HepG2 (cell line): ENCODE data around the gene AGER. TPM values are rescaled to one million over a fixed set of nuclear protein-coding genes. Genes with fewer than 3 reads are reported as not detected.

ENCODE experiments used
- BCL6 ChIP-seq: IDR thresholded peaks from 2 replicates; pipeline ENCODE4 v1.6.1; 2016; ENCODE audit warnings: missing genetic modification reagents, missing compliant biosample characterization
- CBX5 ChIP-seq: sonication (generic); formaldehyde crosslinking; IDR thresholded peaks from 2 replicates; pipeline ENCODE4 v1.4.0; 2020; ENCODE audit warnings: missing genetic modification reagents, borderline replicate concordance
- FIP1L1 ChIP-seq: fragments of 200-400 bp; formaldehyde crosslinking; IDR thresholded peaks from 2 replicates; pipeline ENCODE4 v1.6.1; 2018; ENCODE audit warnings: low read depth, mild to moderate bottlenecking, low read length, moderate library complexity, borderline replicate concordance; ENCODE audit not compliant: insufficient read depth
- GTF2F1 ChIP-seq: fragments of 150-350 bp; IDR thresholded peaks from 2 replicates; pipeline ENCODE4 v1.6.1; 2014; ENCODE audit warnings: low read length
- HDAC6 ChIP-seq: fragments of 200-600 bp; sonication (generic); IDR thresholded peaks from 2 replicates; pipeline ENCODE4 v1.7.0; 2017; ENCODE audit warnings: mild to moderate bottlenecking, antibody characterized with exemption, low read length, low read depth
- MEIS2 ChIP-seq: sonication (generic); formaldehyde crosslinking; IDR thresholded peaks from 2 replicates; pipeline ENCODE4 v1.9.0; 2021; ENCODE audit warnings: mild to moderate bottlenecking, missing genetic modification reagents
- MTF2 ChIP-seq: sonication (generic); formaldehyde crosslinking; IDR thresholded peaks from 2 replicates; pipeline ENCODE4 v1.5.0; 2020; ENCODE audit warnings: missing genetic modification reagents, borderline replicate concordance
- PHF5A ChIP-seq: IDR thresholded peaks from one replicate; pipeline ENCODE4 v1.6.1; 2018; ENCODE audit warnings: low read depth, missing genetic modification reagents; ENCODE audit not compliant: unreplicated experiment
- SRSF9 ChIP-seq: fragments of 200-400 bp; formaldehyde crosslinking; IDR thresholded peaks from 2 replicates; pipeline ENCODE4 v1.6.1; 2018; ENCODE audit warnings: borderline replicate concordance, mild to moderate bottlenecking, low read depth, low read length; ENCODE audit not compliant: insufficient read depth, poor library complexity, severe bottlenecking
- STAG1 ChIP-seq: sonication (generic); formaldehyde crosslinking; IDR thresholded peaks from 2 replicates; pipeline ENCODE4 v1.4.0; 2020; ENCODE audit warnings: missing genetic modification reagents
- ZNF136 ChIP-seq: sonication (generic); formaldehyde crosslinking; IDR thresholded peaks from 2 replicates; pipeline ENCODE4 v1.8.1; 2022; ENCODE audit warnings: low read depth, mild to moderate bottlenecking, moderate library complexity, missing genetic modification reagents
- ZNF251 ChIP-seq: sonication (generic); formaldehyde crosslinking; IDR thresholded peaks from 2 replicates; pipeline ENCODE4 v1.9.0; 2021; ENCODE audit warnings: mild to moderate bottlenecking, missing genetic modification reagents
- ZNF317 ChIP-seq: sonication (generic); formaldehyde crosslinking; IDR thresholded peaks from 2 replicates; pipeline ENCODE4 v1.5.0; 2020; ENCODE audit warnings: mild to moderate bottlenecking, missing genetic modification reagents
- ZNF343 ChIP-seq: sonication (generic); formaldehyde crosslinking; IDR thresholded peaks from 2 replicates; pipeline ENCODE4 v1.4.0; 2020; ENCODE audit warnings: mild to moderate bottlenecking, missing genetic modification reagents
- ZNF431 ChIP-seq: sonication (generic); formaldehyde crosslinking; IDR thresholded peaks from 2 replicates; pipeline ENCODE4 v1.9.0; 2022; ENCODE audit warnings: missing genetic modification reagents, low read depth, mild to moderate bottlenecking, borderline replicate concordance
- ZNF552 ChIP-seq: sonication (generic); formaldehyde crosslinking; IDR thresholded peaks from 2 replicates; pipeline ENCODE4 v1.9.0; 2022; ENCODE audit warnings: missing genetic modification reagents, mild to moderate bottlenecking, borderline replicate concordance
- ZNF589 ChIP-seq: sonication (generic); formaldehyde crosslinking; conservative IDR thresholded peaks from 2 replicates; pipeline ENCODE4 v1.8.0; 2022; ENCODE audit warnings: mild to moderate bottlenecking, moderate library complexity, missing genetic modification reagents
- ZNF703 ChIP-seq: sonication (generic); formaldehyde crosslinking; IDR thresholded peaks from 2 replicates; pipeline ENCODE4 v1.5.1; 2020; ENCODE audit warnings: missing genetic modification reagents, mild to moderate bottlenecking, moderate library complexity, borderline replicate concordance
- ZNF83 ChIP-seq: sonication (generic); formaldehyde crosslinking; IDR thresholded peaks from 2 replicates; pipeline ENCODE4 v1.4.0; 2020; ENCODE audit warnings: missing genetic modification reagents, mild to moderate bottlenecking, borderline replicate concordance
- ZSCAN12 ChIP-seq: sonication (generic); formaldehyde crosslinking; IDR thresholded peaks from 2 replicates; pipeline ENCODE4 v1.9.0; 2021; ENCODE audit warnings: mild to moderate bottlenecking, missing genetic modification reagents
- polyA plus RNA-seq, 8 experiments: library from polyadenylated mRNA; depleted of rRNA in 3 of 8; stranded (reverse) in 7 of 8; unstranded in 1 of 8; fragments of >200 nt; fragmentation: Illumina TruSeq in 4 of 8; extraction: Trizol in 4 of 8; gene quantifications; 2 replicates each; pipeline versions ENCODE4 v1.2.1 to v1.2.3, GENCODE V29; 2011 to 2016; ENCODE audit warnings: low read depth in 4 of 8, missing spikeins in 1 of 8, mixed read lengths in 1 of 8; ENCODE audit not compliant: insufficient read depth in 1 of 8
- total RNA-seq, 5 experiments: library from RNA; depleted of rRNA; stranded (reverse); fragments of >200 nt; fragmentation: Illumina TruSeq; extraction: Trizol; gene quantifications; 2 replicates each; pipeline ENCODE4 v1.2.3, GENCODE V29; 2016; ENCODE audit warnings: low read depth in 1 of 5
- TF ChIP-seq, protein P1 (sequence below): IDR thresholded peaks from 2 replicates; pipeline ENCODE4 v1.6.1; 2016; ENCODE audit warnings: low read depth, control low read depth
- TF ChIP-seq, protein P2 (sequence below): IDR thresholded peaks from 2 replicates; pipeline ENCODE4 v1.6.1; 2012; ENCODE audit warnings: inconsistent platforms
- TF ChIP-seq, protein P3 (sequence below): sonication (generic); formaldehyde crosslinking; IDR thresholded peaks from 2 replicates; pipeline ENCODE4 v1.5.0; 2020; ENCODE audit warnings: mild to moderate bottlenecking, missing genetic modification reagents
- TF ChIP-seq, protein P4 (sequence below): sonication (generic); formaldehyde crosslinking; IDR thresholded peaks from 2 replicates; pipeline ENCODE4 v1.4.0; 2020; ENCODE audit warnings: missing genetic modification reagents

The AGER gene
- total and polyA plus RNA-seq, 2 of the 13 experiments (the other 11 are each of a cell fraction or from before 2014, with no cell fraction given) = 1.9 to 5.1 TPM

DNA sequence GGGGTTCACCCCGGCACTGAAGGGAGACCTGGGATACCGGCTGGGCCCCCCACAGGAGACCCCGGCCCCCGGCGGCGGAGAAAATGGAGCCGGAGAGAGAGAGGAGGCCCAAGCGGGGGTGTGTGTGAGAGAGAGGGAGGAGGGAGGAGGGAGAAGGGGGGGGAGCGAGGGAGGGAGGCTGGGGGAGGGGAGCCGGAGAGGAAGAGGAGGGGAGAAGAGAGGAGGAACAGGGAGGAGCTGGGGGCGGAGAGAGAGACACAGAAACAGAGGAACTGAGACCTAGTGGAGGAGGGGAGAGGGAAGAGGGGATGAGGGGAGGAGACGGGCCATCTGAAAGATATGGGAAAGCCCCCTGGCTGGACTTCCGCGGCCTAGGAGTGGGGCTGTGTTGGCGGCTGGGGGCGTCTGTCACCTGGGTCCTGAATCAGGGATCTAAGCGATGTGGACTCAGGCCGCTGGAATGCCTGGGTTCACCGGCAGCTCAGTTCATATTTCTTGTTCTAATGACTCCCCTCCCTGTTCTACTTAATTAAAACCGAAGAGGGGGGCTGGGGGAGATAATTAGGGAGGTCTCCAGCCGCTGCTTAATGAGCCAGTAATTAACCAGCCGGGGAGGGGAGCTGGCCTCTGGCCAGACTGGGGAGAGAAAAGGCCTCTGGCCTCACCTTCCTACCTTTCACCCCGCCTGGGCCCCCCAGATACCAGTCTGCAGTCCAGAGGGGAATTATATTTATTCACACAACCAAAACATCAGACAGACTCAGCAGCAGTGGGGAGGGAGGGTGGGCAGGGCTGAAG is 6.2 kb upstream of the AGER start, which contains the start of gene PBX2 (continued):
- TF ChIP-seq ZNF136 (no peak), BCL6 (CRISPR knock-in tag) (no peak), SRSF9 (no peak), PHF5A (CRISPR knock-in tag) (no peak), CBX5 (CRISPR knock-in tag) (no peak), ZNF83 (CRISPR knock-in tag) (0 out of 2 replicates have a peak, but pooled peaks have one; percentile 35), ZNF251 (no peak), ZNF431 (CRISPR knock-in tag) (no peak), FIP1L1 (no peak), MEIS2 (CRISPR knock-in tag) (0 out of 2 replicates have a peak, but pooled peaks have one; percentile 29), GTF2F1 (no peak), ZNF343 (no peak), ZNF552 (CRISPR knock-in tag) (no peak), ZNF589 (no peak), HDAC6 (no peak), ZSCAN12 (no peak), MTF2 (CRISPR knock-in tag) (no peak), STAG1 (CRISPR knock-in tag) (no peak), ZNF317 (CRISPR knock-in tag) (0 out of 2 replicates have a peak, but pooled peaks have one; percentile 69), ZNF703 (CRISPR knock-in tag) (no peak)
- TF ChIP-seq, protein P1, sequence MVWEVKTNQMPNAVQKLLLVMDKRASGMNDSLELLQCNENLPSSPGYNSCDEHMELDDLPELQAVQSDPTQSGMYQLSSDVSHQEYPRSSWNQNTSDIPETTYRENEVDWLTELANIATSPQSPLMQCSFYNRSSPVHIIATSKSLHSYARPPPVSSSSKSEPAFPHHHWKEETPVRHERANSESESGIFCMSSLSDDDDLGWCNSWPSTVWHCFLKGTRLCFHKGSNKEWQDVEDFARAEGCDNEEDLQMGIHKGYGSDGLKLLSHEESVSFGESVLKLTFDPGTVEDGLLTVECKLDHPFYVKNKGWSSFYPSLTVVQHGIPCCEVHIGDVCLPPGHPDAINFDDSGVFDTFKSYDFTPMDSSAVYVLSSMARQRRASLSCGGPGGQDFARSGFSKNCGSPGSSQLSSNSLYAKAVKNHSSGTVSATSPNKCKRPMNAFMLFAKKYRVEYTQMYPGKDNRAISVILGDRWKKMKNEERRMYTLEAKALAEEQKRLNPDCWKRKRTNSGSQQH (CRISPR knock-in tag) = no peak
- TF ChIP-seq, protein P2, sequence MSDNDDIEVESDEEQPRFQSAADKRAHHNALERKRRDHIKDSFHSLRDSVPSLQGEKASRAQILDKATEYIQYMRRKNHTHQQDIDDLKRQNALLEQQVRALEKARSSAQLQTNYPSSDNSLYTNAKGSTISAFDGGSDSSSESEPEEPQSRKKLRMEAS = no peak; the same call in none of the 2 replicates
- TF ChIP-seq, protein P3, sequence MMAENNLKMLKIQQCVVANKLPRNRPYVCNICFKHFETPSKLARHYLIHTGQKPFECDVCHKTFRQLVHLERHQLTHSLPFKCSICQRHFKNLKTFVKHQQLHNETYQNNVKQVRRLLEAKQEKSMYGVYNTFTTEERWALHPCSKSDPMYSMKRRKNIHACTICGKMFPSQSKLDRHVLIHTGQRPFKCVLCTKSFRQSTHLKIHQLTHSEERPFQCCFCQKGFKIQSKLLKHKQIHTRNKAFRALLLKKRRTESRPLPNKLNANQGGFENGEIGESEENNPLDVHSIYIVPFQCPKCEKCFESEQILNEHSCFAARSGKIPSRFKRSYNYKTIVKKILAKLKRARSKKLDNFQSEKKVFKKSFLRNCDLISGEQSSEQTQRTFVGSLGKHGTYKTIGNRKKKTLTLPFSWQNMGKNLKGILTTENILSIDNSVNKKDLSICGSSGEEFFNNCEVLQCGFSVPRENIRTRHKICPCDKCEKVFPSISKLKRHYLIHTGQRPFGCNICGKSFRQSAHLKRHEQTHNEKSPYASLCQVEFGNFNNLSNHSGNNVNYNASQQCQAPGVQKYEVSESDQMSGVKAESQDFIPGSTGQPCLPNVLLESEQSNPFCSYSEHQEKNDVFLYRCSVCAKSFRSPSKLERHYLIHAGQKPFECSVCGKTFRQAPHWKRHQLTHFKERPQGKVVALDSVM (CRISPR knock-in tag) = no peak
- TF ChIP-seq, protein P4, sequence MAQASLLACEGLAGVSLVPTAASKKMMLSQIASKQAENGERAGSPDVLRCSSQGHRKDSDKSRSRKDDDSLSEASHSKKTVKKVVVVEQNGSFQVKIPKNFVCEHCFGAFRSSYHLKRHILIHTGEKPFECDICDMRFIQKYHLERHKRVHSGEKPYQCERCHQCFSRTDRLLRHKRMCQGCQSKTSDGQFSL (CRISPR knock-in tag) = 0 out of 2 replicates have a peak, but pooled peaks have one; percentile 10
